Measurements from ENCODE around the gene CACNA1E.

DNA sequence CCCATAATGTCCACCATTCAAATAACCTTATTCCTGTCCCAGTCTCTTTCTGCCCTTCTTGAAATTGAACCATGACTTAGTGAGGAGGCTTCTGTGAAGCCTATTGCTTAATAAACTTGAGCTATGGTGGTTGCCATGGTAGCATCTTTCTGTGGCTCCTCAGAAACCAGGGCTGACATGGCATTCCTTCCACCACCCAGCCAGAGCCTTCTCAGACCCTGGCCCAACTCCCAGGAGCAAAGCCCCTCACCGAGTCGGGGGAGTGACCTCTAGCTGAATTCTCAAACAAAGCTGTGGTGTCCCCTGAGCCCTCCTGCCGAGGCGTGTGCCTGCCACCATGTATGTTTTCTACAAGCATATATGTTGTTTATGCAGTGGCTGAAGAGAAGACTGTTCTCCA lies 259.1 kb downstream of the CACNA1E start:
- TF ChIP-seq, protein P1, sequence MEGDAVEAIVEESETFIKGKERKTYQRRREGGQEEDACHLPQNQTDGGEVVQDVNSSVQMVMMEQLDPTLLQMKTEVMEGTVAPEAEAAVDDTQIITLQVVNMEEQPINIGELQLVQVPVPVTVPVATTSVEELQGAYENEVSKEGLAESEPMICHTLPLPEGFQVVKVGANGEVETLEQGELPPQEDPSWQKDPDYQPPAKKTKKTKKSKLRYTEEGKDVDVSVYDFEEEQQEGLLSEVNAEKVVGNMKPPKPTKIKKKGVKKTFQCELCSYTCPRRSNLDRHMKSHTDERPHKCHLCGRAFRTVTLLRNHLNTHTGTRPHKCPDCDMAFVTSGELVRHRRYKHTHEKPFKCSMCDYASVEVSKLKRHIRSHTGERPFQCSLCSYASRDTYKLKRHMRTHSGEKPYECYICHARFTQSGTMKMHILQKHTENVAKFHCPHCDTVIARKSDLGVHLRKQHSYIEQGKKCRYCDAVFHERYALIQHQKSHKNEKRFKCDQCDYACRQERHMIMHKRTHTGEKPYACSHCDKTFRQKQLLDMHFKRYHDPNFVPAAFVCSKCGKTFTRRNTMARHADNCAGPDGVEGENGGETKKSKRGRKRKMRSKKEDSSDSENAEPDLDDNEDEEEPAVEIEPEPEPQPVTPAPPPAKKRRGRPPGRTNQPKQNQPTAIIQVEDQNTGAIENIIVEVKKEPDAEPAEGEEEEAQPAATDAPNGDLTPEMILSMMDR (IDR thresholded peaks at IDR 0.05), result no peak
- no peak for TF ChIP-seq EZH2 (IDR thresholded peaks at IDR 0.05; ENCODE audit: borderline replicate concordance, insufficient read depth, low read depth, low read length, poor library complexity, severe bottlenecking)
